ENCODE data around the gene RFTN1. TPM values are rescaled to one million over a fixed set of nuclear protein-coding genes. Genes with fewer than 3 reads are reported as not detected.

The RFTN1 gene
- total RNA-seq, 2 experiments from 2014 or later, result 101 to 113 TPM

GRCh38 chr3:16335772-16336645, 177.5 kb downstream of the RFTN1 start:
- H3K4me1 Mint-ChIP-seq, result peaks cover 58% of the 10 kb centered on the region
- CTCF ChIA-PET, result interaction anchor here (0.6 to 1.1 kb wide), 4 partner anchors 22 to 214 kb away, joined by 3 read pairs; no protein-coding TSS in a partner anchor

GRCh38 chr3:16335333-16335732, 178.2 kb downstream of the RFTN1 start:
- intact Hi-C loops (cut with DNase I, micrococcal nuclease), result no loop called here
- CTCF ChIA-PET, result no interaction called here
- Mint-ChIP-seq H3K27ac (peak overlapping the region; percentile 86), H3K9me3 (ENCODE audit: low read depth) (peaks cover 21% of the 10 kb centered on the region), H3K4me1 (peaks cover 57% of the 10 kb centered on the region), H3K27me3 (no peaks in the 10 kb centered on the region), H3K4me3 (no peak overlapping the region), H3K36me3 (ENCODE audit: low read depth) (peaks cover 60% of the 10 kb centered on the region)
- POLR2A ChIA-PET, result no interaction called here
- no peak for ATAC-seq
- DNase-seq, result no peak

More at GRCh38 chr3:16335772-16336645, 177.5 kb downstream of the RFTN1 start:
- peaks cover 55% of the 10 kb centered on the region for H3K36me3 Mint-ChIP-seq (ENCODE audit: low read depth)
- no peak for ATAC-seq
- no peak for DNase-seq
- POLR2A ChIA-PET, result no interaction called here
- intact Hi-C loops (cut with DNase I, micrococcal nuclease), result no loop called here
- H3K9me3 Mint-ChIP-seq (ENCODE audit: low read depth), result peaks cover 17% of the 10 kb centered on the region
- no peak overlapping the region for H3K4me3 Mint-ChIP-seq
- H3K27me3 Mint-ChIP-seq, result no peaks in the 10 kb centered on the region
- peak overlapping the region; percentile 44 for H3K27ac Mint-ChIP-seq

- H3K27ac Mint-ChIP-seq, result peak overlapping the region; percentile 86
- no peak for DNase-seq
- no peak overlapping the region for H3K4me3 Mint-ChIP-seq
- H3K27me3 Mint-ChIP-seq, result no peaks in the 10 kb centered on the region
- peaks cover 53% of the 10 kb centered on the region for H3K4me1 Mint-ChIP-seq
- peaks cover 21% of the 10 kb centered on the region for H3K9me3 Mint-ChIP-seq (ENCODE audit: low read depth)
- H3K36me3 Mint-ChIP-seq (ENCODE audit: low read depth), result peaks cover 61% of the 10 kb centered on the region
- CTCF ChIA-PET, result no interaction called here
- ATAC-seq, result no peak
- intact Hi-C loops (cut with DNase I, micrococcal nuclease), result no loop called here
- POLR2A ChIA-PET, result no interaction called here
These were observed 178.6 kb downstream of the RFTN1 start for GRCh38 chr3:16334909-16335308.

GRCh38 chr3:16332904-16333426, 180.5 kb downstream of the RFTN1 start:
- H3K4me1 Mint-ChIP-seq, result peaks cover 34% of the 10 kb centered on the region
- POLR2A ChIA-PET, result interaction anchor here (0.6 kb wide), 1 partner anchor 130 kb away, joined by 3 read pairs; no protein-coding TSS in a partner anchor
- peaks cover 21% of the 10 kb centered on the region for H3K9me3 Mint-ChIP-seq (ENCODE audit: low read depth)
- H3K4me3 Mint-ChIP-seq, result no peak overlapping the region
- no peaks in the 10 kb centered on the region for H3K27me3 Mint-ChIP-seq
- ATAC-seq (no peak), DNase-seq (no peak)
- CTCF ChIA-PET, result interaction anchor here (0.6 to 2.0 kb wide), 7 partner anchors 10 to 1263 kb away, joined by 3 to 6 read pairs (median 3); no protein-coding TSS in a partner anchor
- peak overlapping the region; percentile 26 for H3K27ac Mint-ChIP-seq
- intact Hi-C loops (cut with DNase I, micrococcal nuclease), result no loop called here
- peaks cover 70% of the 10 kb centered on the region for H3K36me3 Mint-ChIP-seq (ENCODE audit: low read depth)

GRCh38 chr3:16331319-16331883, 182.1 kb downstream of the RFTN1 start:
- no peak for ATAC-seq
- POLR2A ChIA-PET, result no interaction called here
- intact Hi-C loops (cut with DNase I, micrococcal nuclease), result no loop called here
- Mint-ChIP-seq H3K27me3 (no peaks in the 10 kb centered on the region), H3K27ac (peak overlapping the region; percentile 34), H3K4me3 (no peak overlapping the region), H3K9me3 (ENCODE audit: low read depth) (peaks cover 21% of the 10 kb centered on the region), H3K36me3 (ENCODE audit: low read depth) (peaks cover 71% of the 10 kb centered on the region), H3K4me1 (peaks cover 34% of the 10 kb centered on the region)
- CTCF ChIA-PET, result no interaction called here
- no peak for DNase-seq

- no peak for DNase-seq
- intact Hi-C loops (cut with DNase I, micrococcal nuclease), result no loop called here
- no peaks in the 10 kb centered on the region for H3K27me3 Mint-ChIP-seq
- peaks cover 78% of the 10 kb centered on the region for H3K36me3 Mint-ChIP-seq (ENCODE audit: low read depth)
- peaks cover 21% of the 10 kb centered on the region for H3K9me3 Mint-ChIP-seq (ENCODE audit: low read depth)
- peaks cover 31% of the 10 kb centered on the region for H3K4me1 Mint-ChIP-seq
- ChIA-PET CTCF (interaction anchor here (1.0 kb wide), 1 partner anchor 271 kb away, joined by 3 read pairs; no protein-coding TSS in a partner anchor), POLR2A (no interaction called here)
- ATAC-seq, result no peak
- H3K4me3 Mint-ChIP-seq, result no peak overlapping the region
- H3K27ac Mint-ChIP-seq, result peak overlapping the region; percentile 25
These were observed 183.1 kb downstream of the RFTN1 start for GRCh38 chr3:16330351-16330750.

- H3K36me3 Mint-ChIP-seq (ENCODE audit: low read depth), result peaks cover 76% of the 10 kb centered on the region
- H3K4me1 Mint-ChIP-seq, result peaks cover 30% of the 10 kb centered on the region
- ChIA-PET CTCF (interaction anchor here (1.0 to 1.6 kb wide), 2 partner anchors 22 to 272 kb away, joined by 3 to 4 read pairs; no protein-coding TSS in a partner anchor), POLR2A (no interaction called here)
- no peaks in the 10 kb centered on the region for H3K27me3 Mint-ChIP-seq
- intact Hi-C loops (cut with DNase I, micrococcal nuclease), result no loop called here
- peak overlapping the region; percentile 25 for H3K27ac Mint-ChIP-seq
- DNase-seq (no peak), ATAC-seq (no peak)
- H3K4me3 Mint-ChIP-seq, result no peak overlapping the region
- peaks cover 21% of the 10 kb centered on the region for H3K9me3 Mint-ChIP-seq (ENCODE audit: low read depth)
These were observed 183.7 kb downstream of the RFTN1 start for GRCh38 chr3:16329826-16330129.

GRCh38 chr3:16329036-16329825, 184.3 kb downstream of the RFTN1 start:
- CTCF ChIA-PET, result interaction anchor here (1.6 kb wide), 1 partner anchor 22 kb away, joined by 4 read pairs; no protein-coding TSS in a partner anchor
- peaks cover 21% of the 10 kb centered on the region for H3K9me3 Mint-ChIP-seq (ENCODE audit: low read depth)
- peaks cover 27% of the 10 kb centered on the region for H3K4me1 Mint-ChIP-seq
- POLR2A ChIA-PET, result no interaction called here
- DNase-seq (no peak), ATAC-seq (no peak)
- no peak overlapping the region for H3K4me3 Mint-ChIP-seq
- H3K27me3 Mint-ChIP-seq, result no peaks in the 10 kb centered on the region
- no peak overlapping the region for H3K27ac Mint-ChIP-seq
- H3K36me3 Mint-ChIP-seq (ENCODE audit: low read depth), result peaks cover 74% of the 10 kb centered on the region
- intact Hi-C loops (cut with DNase I, micrococcal nuclease), result no loop called here

GRCh38 chr3:16328124-16328523, 185.4 kb downstream of the RFTN1 start:
- CTCF ChIA-PET, result interaction anchor here (0.8 kb wide), 1 partner anchor 44 kb away, joined by 3 read pairs; no protein-coding TSS in a partner anchor
- Mint-ChIP-seq H3K27me3 (no peaks in the 10 kb centered on the region), H3K4me3 (no peak overlapping the region), H3K27ac (peak overlapping the region; percentile 4), H3K9me3 (ENCODE audit: low read depth) (peaks cover 21% of the 10 kb centered on the region), H3K4me1 (peaks cover 23% of the 10 kb centered on the region), H3K36me3 (ENCODE audit: low read depth) (peaks cover 73% of the 10 kb centered on the region)
- POLR2A ChIA-PET, result no interaction called here
- intact Hi-C loops (cut with DNase I, micrococcal nuclease), result no loop called here
- DNase-seq (no peak), ATAC-seq (no peak)

- H3K9me3 Mint-ChIP-seq (ENCODE audit: low read depth), result peaks cover 10% of the 10 kb centered on the region
- no peak for DNase-seq
- POLR2A ChIA-PET, result no interaction called here
- no peak overlapping the region for H3K4me3 Mint-ChIP-seq
- CTCF ChIA-PET, result no interaction called here
- peak overlapping the region; percentile 37 for H3K27ac Mint-ChIP-seq
- H3K4me1 Mint-ChIP-seq, result peaks cover 18% of the 10 kb centered on the region
- H3K36me3 Mint-ChIP-seq (ENCODE audit: low read depth), result peaks cover 67% of the 10 kb centered on the region
- no peak for ATAC-seq
- H3K27me3 Mint-ChIP-seq, result no peaks in the 10 kb centered on the region
- intact Hi-C loops (cut with DNase I, micrococcal nuclease), result no loop called here
These were observed 186.7 kb downstream of the RFTN1 start for GRCh38 chr3:16326724-16327349.

GRCh38 chr3:16325850-16326249, 187.6 kb downstream of the RFTN1 start:
- POLR2A ChIA-PET, result no interaction called here
- DNase-seq (no peak), ATAC-seq (no peak)
- CTCF ChIA-PET, result interaction anchor here (2.8 kb wide), 1 partner anchor 35 kb away, joined by 14 read pairs; no protein-coding TSS in a partner anchor
- Mint-ChIP-seq H3K4me3 (no peak overlapping the region), H3K9me3 (ENCODE audit: low read depth) (peaks cover 4% of the 10 kb centered on the region), H3K27ac (peak overlapping the region; percentile 37), H3K27me3 (no peaks in the 10 kb centered on the region), H3K36me3 (ENCODE audit: low read depth) (peaks cover 63% of the 10 kb centered on the region), H3K4me1 (peaks cover 24% of the 10 kb centered on the region)
- intact Hi-C loops (cut with DNase I, micrococcal nuclease), result no loop called here

Measured in activated CD4-positive, alpha-beta T cell treated with anti-CD3 and anti-CD28 coated beads for 36 hours (primary cell).